Measurements from ENCODE around the gene JMJD7.

GRCh38 chr15:41869770-41870688 is 42.1 kb downstream of the JMJD7 start:
- no peak for TF ChIP-seq CTCF (IDR thresholded peaks at IDR 0.05)
- TF ChIP-seq POLR2A (IDR thresholded peaks at IDR 0.05), result no peak

All from Peyer's patch (tissue), 4 donors.